HG03108 (cell line): ENCODE measurements around the gene RMP24.
"Not testable (repeated sequence)": the region's sequence is repeated elsewhere in the genome, so short reads cannot be mapped to it uniquely, and the experiment has no call there.

Experiments
- ATAC-seq: cut with Tn5 transposase; IDR thresholded peaks from one replicate; pipeline ENCODE4 v1.9.1; 2021; ENCODE audit warnings: moderate library complexity; ENCODE audit not compliant: unreplicated experiment

The RMP24 gene

GRCh38 chr18:35967866-35968265 lies 4.6 kb upstream of the RMP24 start:
- ATAC-seq, result not testable (repeated sequence)

- ATAC-seq, result no peak
These were observed 4.1 kb upstream of the RMP24 start for GRCh38 chr18:35968278-35968880.

- ATAC-seq, result no peak
These were observed 2.8 kb upstream of the RMP24 start for GRCh38 chr18:35969676-35970075.

GRCh38 chr18:35971661-35972196 lies 750 bp upstream of the RMP24 start:
- ATAC-seq, result peak; percentile 5

- ATAC-seq, result no peak
These were observed 1.2 kb downstream of the RMP24 start for GRCh38 chr18:35973650-35974049.

- ATAC-seq, result no peak
These were observed 1.7 kb downstream of the RMP24 start for GRCh38 chr18:35974181-35974580.

- no peak for ATAC-seq
These were observed 6.6 kb downstream of the RMP24 start for GRCh38 chr18:35979112-35979511.

GRCh38 chr18:35982409-35983114 lies 10.1 kb downstream of the RMP24 start:
- no peak for ATAC-seq

GRCh38 chr18:35983147-35983546 lies 10.7 kb downstream of the RMP24 start:
- ATAC-seq, result no peak

GRCh38 chr18:35983818-35984217 lies 11.3 kb downstream of the RMP24 start:
- ATAC-seq, result no peak

- ATAC-seq, result no peak
These were observed 19.2 kb downstream of the RMP24 start for GRCh38 chr18:35991696-35992095.

GRCh38 chr18:35993013-35993412 lies 20.5 kb downstream of the RMP24 start:
- ATAC-seq, result no peak

GRCh38 chr18:35998967-35999366 lies 26.5 kb downstream of the RMP24 start:
- no peak for ATAC-seq

- ATAC-seq, result no peak
These were observed 27.4 kb downstream of the RMP24 start for GRCh38 chr18:35999925-36000324.

- no peak for ATAC-seq
These were observed 34.5 kb downstream of the RMP24 start for GRCh38 chr18:36006997-36007396.

GRCh38 chr18:36009214-36009613 lies 36.7 kb downstream of the RMP24 start:
- no peak for ATAC-seq

- ATAC-seq, result no peak
These were observed 40.4 kb downstream of the RMP24 start for GRCh38 chr18:36012891-36013290.

GRCh38 chr18:36015629-36016028 lies 43.1 kb downstream of the RMP24 start:
- ATAC-seq, result peak; percentile 94

- no peak for ATAC-seq
These were observed 44.8 kb downstream of the RMP24 start for GRCh38 chr18:36017232-36017631.

- ATAC-seq, result no peak
These were observed 47.8 kb downstream of the RMP24 start for GRCh38 chr18:36020174-36020711.

- no peak for ATAC-seq
These were observed 50.9 kb downstream of the RMP24 start for GRCh38 chr18:36023336-36023735.

- ATAC-seq, result not testable (repeated sequence)
These were observed 51.8 kb downstream of the RMP24 start for GRCh38 chr18:36024241-36024640.
